Smooth muscle cell (in vitro differentiated cells): ENCODE results near the gene RING1. TPM values are rescaled to one million over a fixed set of nuclear protein-coding genes. Genes with fewer than 3 reads are reported as not detected.

ENCODE experiments used
- DNase-seq: peaks from one replicate; lab custom pipeline; 2025; ENCODE audit not compliant: unreplicated experiment; lab: John Stamatoyannopoulos, UW
- H2AFZ ChIP-seq: fragments of 200-600 bp; sonication (generic); 2 replicates; pipeline ENCODE4 v1.6.0; 2016; ENCODE audit warnings: antibody characterized with exemption, low read depth, mild to moderate bottlenecking
- H3F3A ChIP-seq: fragments of 200-600 bp; sonication (generic); 2 replicates; pipeline ENCODE4 v1.6.0; 2017; ENCODE audit warnings: antibody characterized with exemption, low read depth
- H3K27ac ChIP-seq: fragments of 200-600 bp; sonication (generic); 2 replicates; pipeline ENCODE4 v1.5.1; 2016; ENCODE audit warnings: low read depth, mild to moderate bottlenecking
- H3K27me3 ChIP-seq: fragments of 200-600 bp; sonication (generic); 2 replicates; pipeline ENCODE4 v1.6.1; 2016; ENCODE audit warnings: low read depth, mild to moderate bottlenecking
- H3K36me3 ChIP-seq: fragments of 200-600 bp; sonication (generic); 2 replicates; pipeline ENCODE4 v1.5.1; 2016; ENCODE audit warnings: low read depth
- H3K4me1 ChIP-seq: fragments of 200-600 bp; sonication (generic); 2 replicates; pipeline ENCODE4 v1.5.1; 2016; ENCODE audit warnings: low read depth
- H3K4me2 ChIP-seq: fragments of 200-600 bp; sonication (generic); 2 replicates; pipeline ENCODE4 v1.6.0; 2016; ENCODE audit warnings: mild to moderate bottlenecking
- H3K4me3 ChIP-seq: fragments of 200-600 bp; sonication (generic); 2 replicates; pipeline ENCODE4 v1.5.1; 2016; ENCODE audit warnings: mild to moderate bottlenecking
- H3K79me2 ChIP-seq: fragments of 200-600 bp; sonication (generic); 2 replicates; pipeline ENCODE4 v1.6.0; 2016; ENCODE audit warnings: low read depth, mild to moderate bottlenecking
- H3K9ac ChIP-seq: fragments of 200-600 bp; sonication (generic); 2 replicates; pipeline ENCODE4 v1.6.0; 2016; ENCODE audit warnings: low read depth
- H3K9me3 ChIP-seq: fragments of 200-600 bp; sonication (generic); replicated peaks from 2 replicates; pipeline ENCODE4 v1.5.1; 2016; ENCODE audit warnings: low read depth
- H4K20me1 ChIP-seq: fragments of 200-600 bp; sonication (generic); 2 replicates; pipeline ENCODE4 v1.6.0; 2016; ENCODE audit warnings: low read depth
- CTCF ChIP-seq: fragments of 200-600 bp; sonication (generic); IDR thresholded peaks from 2 replicates; pipeline ENCODE4 v1.5.1; 2017; ENCODE audit warnings: borderline replicate concordance, mild to moderate bottlenecking, antibody characterized with exemption; ENCODE audit not compliant: insufficient read depth, poor library complexity, severe bottlenecking
- WGBS: methylation state at CpG from one replicate; pipeline ENCODE4 v1.1.7; 2016; ENCODE audit warnings: low lambda C conversion rate; 5-methylcytosine and 5-hydroxymethylcytosine counted together
- polyA plus RNA-seq: library from polyadenylated mRNA; unstranded; fragments of >200 nt; fragmentation: Nextera tagmentation; extraction: Ambion mirVana; gene quantifications from 2 replicates; pipeline ENCODE4 v1.2.1, GENCODE V29; 2016
- total RNA-seq: library from RNA; depleted of rRNA; stranded (reverse); fragments of >200 nt; gene quantifications from 2 replicates; pipeline ENCODE4 v1.2.3, GENCODE V29; 2014

The RING1 gene
- total and polyA plus RNA-seq, 2 experiments from 2014 or later = 31.6 to 32.2 TPM

DNA sequence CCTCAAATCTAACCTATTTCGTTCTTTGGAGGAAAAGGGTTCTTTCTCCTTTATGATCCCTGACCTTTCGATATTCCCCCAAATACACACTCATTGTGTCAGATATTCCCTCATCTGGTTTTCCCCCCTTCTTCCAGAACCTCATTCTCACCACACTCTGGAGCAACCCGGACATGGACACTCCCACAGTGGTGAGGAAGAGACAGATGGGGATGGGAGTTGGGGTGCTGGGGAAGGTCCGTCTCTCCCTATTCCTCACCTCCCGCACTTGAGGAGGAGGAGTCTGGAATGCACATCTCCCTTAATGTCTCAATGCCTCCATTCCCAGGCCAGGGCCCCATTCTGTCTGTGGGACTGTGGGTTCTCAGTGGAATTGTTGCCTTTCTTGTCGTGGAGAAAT lies 6.4 kb upstream of the RING1 start:
- peaks cover 22% of the 10 kb centered on the region for H3F3A ChIP-seq
- peak overlapping the region; percentile 98 for H3K27ac ChIP-seq
- peak overlapping the region; percentile 88 for H3K4me3 ChIP-seq
- peaks cover 43% of the 10 kb centered on the region for H3K4me1 ChIP-seq
- H3K79me2 ChIP-seq = peaks cover 45% of the 10 kb centered on the region
- H3K27me3 ChIP-seq = no peaks in the 10 kb centered on the region
- H3K4me2 ChIP-seq = peak overlapping the region; percentile 98
- peaks cover 58% of the 10 kb centered on the region for H4K20me1 ChIP-seq
- 87% methylated on average over 6 of the region's 6 CpGs for WGBS
- H3K36me3 ChIP-seq = peaks cover 6% of the 10 kb centered on the region
- TF ChIP-seq CTCF = no peak
- DNase-seq = no peak
- peak overlapping the region; percentile 98 for H3K9ac ChIP-seq
- H3K9me3 ChIP-seq = no peaks in the 10 kb centered on the region
- no peak overlapping the region for H2AFZ ChIP-seq

DNA sequence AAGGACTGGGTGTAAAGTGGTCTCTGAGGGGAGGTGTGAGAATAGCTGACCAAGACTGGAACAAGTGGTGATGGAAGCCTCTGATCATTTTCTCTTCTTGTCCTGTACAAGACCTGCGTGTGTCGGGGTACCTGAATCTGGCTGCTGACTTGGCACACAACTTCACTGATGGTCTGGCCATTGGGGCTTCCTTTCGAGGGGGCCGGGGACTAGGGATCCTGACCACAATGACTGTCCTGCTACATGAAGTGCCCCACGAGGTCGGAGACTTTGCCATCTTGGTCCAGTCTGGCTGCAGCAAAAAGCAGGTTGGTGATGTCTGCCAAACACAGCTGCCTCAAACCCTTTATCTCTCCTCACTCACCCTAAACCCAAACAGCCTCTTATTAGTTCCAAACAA lies 5.5 kb upstream of the RING1 start:
- WGBS = 98% methylated on average over 6 of the region's 6 CpGs
- Histone ChIP-seq H3K4me2 (peak overlapping the region; percentile 98), H3K9ac (peak overlapping the region; percentile 98)

GRCh38 chr6:33203443-33204164 lies 4.7 kb upstream of the RING1 start:
- Histone ChIP-seq H2AFZ (no peak overlapping the region), H3K9ac (no peak overlapping the region), H4K20me1 (peaks cover 41% of the 10 kb centered on the region), H3K4me2 (peak overlapping the region; percentile 100), H3K27ac (peak overlapping the region; percentile 98), H3K9me3 (no peaks in the 10 kb centered on the region), H3K4me3 (peak overlapping the region; percentile 88), H3K36me3 (peaks cover 6% of the 10 kb centered on the region), H3F3A (peaks cover 15% of the 10 kb centered on the region), H3K4me1 (peaks cover 43% of the 10 kb centered on the region), H3K79me2 (peaks cover 45% of the 10 kb centered on the region), H3K27me3 (no peaks in the 10 kb centered on the region)
- WGBS = 95% methylated on average over 7 of the region's 7 CpGs
- no peak for DNase-seq
- TF ChIP-seq CTCF = no peak

More for the DNA sequence above, 5.5 kb upstream of the RING1 start:
- peaks cover 49% of the 10 kb centered on the region for H4K20me1 ChIP-seq
- no peak for TF ChIP-seq CTCF
- no peak overlapping the region for H2AFZ ChIP-seq
- H3K27me3 ChIP-seq = no peaks in the 10 kb centered on the region
- peaks cover 6% of the 10 kb centered on the region for H3K36me3 ChIP-seq
- peaks cover 43% of the 10 kb centered on the region for H3K4me1 ChIP-seq
- H3K27ac ChIP-seq = peak overlapping the region; percentile 98
- no peak for DNase-seq
- no peaks in the 10 kb centered on the region for H3K9me3 ChIP-seq
- peaks cover 45% of the 10 kb centered on the region for H3K79me2 ChIP-seq
- H3F3A ChIP-seq = peaks cover 22% of the 10 kb centered on the region
- no peak overlapping the region for H3K4me3 ChIP-seq

- Histone ChIP-seq H3K79me2 (peaks cover 43% of the 10 kb centered on the region), H3K9me3 (no peaks in the 10 kb centered on the region), H4K20me1 (peaks cover 37% of the 10 kb centered on the region), H3K4me3 (peak overlapping the region; percentile 88), H3F3A (peaks cover 18% of the 10 kb centered on the region), H3K27me3 (no peaks in the 10 kb centered on the region), H3K9ac (no peak overlapping the region), H3K4me1 (peaks cover 46% of the 10 kb centered on the region), H3K4me2 (peak overlapping the region; percentile 100), H3K27ac (peak overlapping the region; percentile 98), H3K36me3 (peaks cover 6% of the 10 kb centered on the region), H2AFZ (no peak overlapping the region)
- no peak for DNase-seq
- 28% methylated on average over 4 of the region's 4 CpGs for WGBS
- no peak for TF ChIP-seq CTCF
Measured at GRCh38 chr6:33204165-33204414, 4.2 kb upstream of the RING1 start.
